ENCODE data around the gene PRR13. TPM values are rescaled to one million over a fixed set of nuclear protein-coding genes. Genes with fewer than 3 reads are reported as not detected.

PRR13 gene
- total and polyA plus RNA-seq, 9 of the 15 experiments (the other 6 are each of a cell fraction or from before 2014, with no cell fraction given), result 117 to 835 (median 285) TPM

DNA sequence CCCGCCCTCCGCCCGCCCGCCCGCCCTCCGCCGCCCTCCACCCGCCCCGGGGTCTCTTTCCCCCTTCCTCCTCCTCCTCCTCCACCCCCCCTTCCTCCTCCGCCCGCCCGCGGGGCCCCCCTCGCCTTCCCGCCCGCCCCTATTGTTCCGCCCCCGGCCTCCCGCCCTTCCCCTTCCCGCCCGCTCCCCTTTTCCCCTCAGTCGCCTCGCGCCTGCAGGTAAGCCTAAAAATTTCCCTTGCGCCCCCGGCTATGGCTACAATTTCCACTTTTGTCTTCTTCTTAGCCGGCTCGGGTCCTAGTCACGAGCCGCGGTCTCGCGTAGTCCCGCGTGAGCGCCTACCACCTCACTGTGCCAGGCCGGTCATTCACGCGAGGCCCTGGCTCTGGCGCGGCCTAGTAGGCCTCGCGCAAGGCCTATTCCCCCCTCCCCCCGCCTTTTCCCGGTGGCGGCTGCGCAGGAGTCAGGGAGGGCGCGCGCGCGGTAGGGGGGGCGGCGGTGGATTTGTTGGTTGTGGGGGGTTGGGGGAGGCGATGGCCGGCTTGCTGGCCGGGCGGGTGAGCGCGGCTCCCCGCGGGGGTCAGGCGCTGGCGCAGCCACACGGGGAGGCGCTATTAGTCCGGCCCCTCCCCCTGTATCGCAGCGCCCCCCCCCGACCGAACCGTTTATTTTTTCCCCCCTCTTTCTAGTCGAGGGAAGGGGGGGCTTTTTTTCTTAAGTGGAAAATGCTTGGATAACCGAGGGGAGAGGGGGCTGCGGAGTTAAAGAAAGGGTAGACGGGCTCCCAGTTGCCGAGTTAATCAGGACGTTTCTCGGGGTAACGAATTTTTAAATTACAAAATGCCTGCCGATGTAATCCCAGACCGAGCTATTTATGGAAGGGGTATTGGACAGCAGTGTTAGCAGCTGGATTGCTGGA lies 10.9 kb downstream of the PRR13 start (continued):
- TF ChIP-seq JUND (IDR thresholded peaks at IDR 0.05; ENCODE audit: borderline replicate concordance, low read depth, low read length) (no peak), JUND (tag; IDR thresholded peaks at IDR 0.05; ENCODE audit: borderline replicate concordance, low read depth, low read length) (no peak), PCBP2 (IDR thresholded peaks at IDR 0.05; ENCODE audit: low read depth, low read length, poor library complexity, severe bottlenecking) (peak; percentile 93), HNRNPH1 (optimal IDR thresholded peaks at IDR 0.05; ENCODE audit: low read depth, low read length) (no peak), PHB (CRISPR knock-in tag; IDR thresholded peaks at IDR 0.05) (no peak), CBFA2T3 (IDR thresholded peaks at IDR 0.05) (no peak), TCF7L2 (IDR thresholded peaks at IDR 0.05; ENCODE audit: low read depth, low read length) (no peak), ZNF212 (CRISPR knock-in tag; IDR thresholded peaks at IDR 0.05) (no peak; the same call in 1 of the 2 replicates), ZNF316 (IDR thresholded peaks at IDR 0.05) (peak; percentile 7; the same call in 1 of the 2 replicates), FOXA1 (IDR thresholded peaks at IDR 0.05; ENCODE audit: borderline replicate concordance) (no peak), ZNF232 (CRISPR knock-in tag; IDR thresholded peaks at IDR 0.05) (peak; percentile 92), ZBTB11 (CRISPR knock-in tag; IDR thresholded peaks at IDR 0.05) (no peak; a peak in 1 of 6 replicates), ZNF592 (IDR thresholded peaks at IDR 0.05) (peak; percentile 37; the same call in 1 of the 2 replicates), CEBPG (CRISPR knock-in tag; IDR thresholded peaks at IDR 0.05) (no peak), CEBPG (tag; conservative IDR thresholded peaks at IDR 0.05 in 1 of 2, IDR thresholded peaks at IDR 0.05 in 1 of 2) (no peak), ZNF584 (CRISPR knock-in tag; IDR thresholded peaks at IDR 0.05; ENCODE audit: low read depth) (no peak), ZNF695 (CRISPR knock-in tag; IDR thresholded peaks at IDR 0.05) (no peak), ZNF717 (CRISPR knock-in tag; IDR thresholded peaks at IDR 0.05) (no peak), ZKSCAN1 (IDR thresholded peaks at IDR 0.05; ENCODE audit: low read depth, low read length) (no peak), CBX3 (IDR thresholded peaks at IDR 0.05; ENCODE audit: borderline replicate concordance in 1 of 2, low read length in 2 of 2) (no peak), TCF7 (IDR thresholded peaks at IDR 0.05; ENCODE audit: borderline replicate concordance) (no peak)

All from K562 (cell line).